PC-3 (cell line): ENCODE measurements around the gene ETV3L. TPM values are rescaled to one million over a fixed set of nuclear protein-coding genes. Genes with fewer than 3 reads are reported as not detected.

Experiments used
- ATAC-seq: fragments of 200-7000 bp; cut with Tn5 transposase; 2 replicates; pipeline ENCODE4 v1.9.1; 2020; ENCODE audit warnings: mild to moderate bottlenecking, moderate library complexity
- BruUV-seq: library from RNA; stranded (reverse); fragments of 400-500 nt; replicated peaks from 2 replicates; lab custom pipeline; 2021; lab: Mats Ljungman, UMichigan
- CTCF ChIA-PET: fragments of 300-600 bp; sonication (Branson Sonifier 250); formaldehyde crosslinking; loops from one replicate; lab custom pipeline; 2022; ENCODE audit warnings: antibody characterized with exemption; lab: Charles Lee
- POLR2A ChIA-PET: fragments of 300-600 bp; sonication (Branson Sonifier 250); formaldehyde crosslinking; loops from one replicate; lab custom pipeline; 2022; ENCODE audit warnings: antibody characterized with exemption; ENCODE audit not compliant: unreplicated experiment; lab: Charles Lee
- DNase-seq: peaks from one replicate; pipeline ENCODE4 v3.0.0-alpha.2; 2015
- H2AFZ ChIP-seq: fragments of 300-600 bp; sonication (generic); 2 replicates; pipeline ENCODE4 v1.6.0; 2016; ENCODE audit warnings: antibody characterized with exemption, low read length
- H3F3A ChIP-seq: fragments of 300-600 bp; sonication (generic); one replicate; pipeline ENCODE4 v1.6.0; 2017; ENCODE audit warnings: antibody characterized with exemption, low read length, control low read depth, mild to moderate bottlenecking; ENCODE audit not compliant: unreplicated experiment
- H3K27ac ChIP-seq: fragments of 300-600 bp; sonication (generic); 2 replicates; pipeline ENCODE4 v1.5.1; 2016; ENCODE audit warnings: mild to moderate bottlenecking, low read length
- H3K27me3 ChIP-seq: fragments of 300-600 bp; sonication (generic); 2 replicates; pipeline ENCODE4 v1.6.1; 2016; ENCODE audit warnings: low read length, mixed read lengths
- H3K36me3 ChIP-seq: fragments of 300-600 bp; sonication (generic); 2 replicates; pipeline ENCODE4 v1.6.1; 2016; ENCODE audit warnings: low read depth, mixed run types, low read length, mixed read lengths
- H3K4me1 ChIP-seq: fragments of 300-600 bp; sonication (generic); 2 replicates; pipeline ENCODE4 v1.5.1; 2016; ENCODE audit warnings: low read length; ENCODE audit not compliant: insufficient read depth
- H3K4me2 ChIP-seq: fragments of 300-600 bp; sonication (generic); 2 replicates; pipeline ENCODE4 v1.6.0; 2016; ENCODE audit warnings: low read length
- H3K4me3 ChIP-seq: fragments of 300-600 bp; sonication (generic); 2 replicates; pipeline ENCODE4 v1.5.1; 2016; ENCODE audit warnings: mild to moderate bottlenecking, low read length, mixed read lengths
- H3K79me2 ChIP-seq: fragments of 300-600 bp; sonication (generic); 2 replicates; pipeline ENCODE4 v1.6.1; 2017; ENCODE audit warnings: low read length, mixed read lengths
- H3K9ac ChIP-seq: fragments of 300-600 bp; sonication (generic); 2 replicates; pipeline ENCODE4 v1.6.0; 2016; ENCODE audit warnings: mild to moderate bottlenecking, low read length
- H3K9me2 ChIP-seq: fragments of 300-600 bp; sonication (generic); replicated peaks from 2 replicates; pipeline ENCODE4 v1.6.1; 2016; ENCODE audit warnings: mixed run types, low read length, mixed read lengths
- H3K9me3 ChIP-seq: fragments of 300-600 bp; sonication (generic); 2 replicates; pipeline ENCODE4 v1.6.1; 2016; ENCODE audit warnings: low read length, mixed read lengths
- H4K20me1 ChIP-seq: fragments of 300-600 bp; sonication (generic); 2 replicates; pipeline ENCODE4 v1.6.1; 2016; ENCODE audit warnings: low read length, mixed read lengths
- CTCF ChIP-seq: fragments of 300-600 bp; sonication (generic); conservative IDR thresholded peaks from 2 replicates; pipeline ENCODE4 v1.5.1; 2017; ENCODE audit warnings: antibody characterized with exemption, low read depth, mild to moderate bottlenecking, low read length
- EZH2 ChIP-seq: fragments of 300-600 bp; sonication (generic); IDR thresholded peaks from one replicate; pipeline ENCODE4 v1.6.1; 2017; ENCODE audit warnings: antibody characterized with exemption, mild to moderate bottlenecking, low read length; ENCODE audit not compliant: unreplicated experiment
- EZH2phosphoT487 ChIP-seq: fragments of 300-600 bp; sonication (generic); IDR thresholded peaks from 2 replicates; pipeline ENCODE4 v1.6.1; 2018; ENCODE audit warnings: mild to moderate bottlenecking, antibody characterized with exemption, low read length, borderline replicate concordance
- intact Hi-C: fragments of 100-400 bp; cut with micrococcal nuclease; formaldehyde crosslinking; loops from 2 replicates; pipeline ENCODE4 v1.9.0; 2023
- total RNA-seq: library from RNA; depleted of rRNA; stranded (reverse); fragments of >200 nt; gene quantifications from 2 replicates; pipeline ENCODE4 v1.2.3, GENCODE V29; 2014

The ETV3L gene
- total RNA-seq, 1 experiment from 2014 or later, result not detected

- CTCF ChIA-PET, result interaction anchor here (0.6 kb wide), 2 partner anchors 22 to 35 kb away, joined by 4 read pairs; no protein-coding TSS in a partner anchor
- POLR2A ChIA-PET, result no interaction called here
- intact Hi-C loops, result no loop called here
Observed at GRCh38 chr1:157110003-157110402, 10.4 kb upstream of the ETV3L start.

GRCh38 chr1:157108448-157108847 lies 8.8 kb upstream of the ETV3L start:
- Histone ChIP-seq H3K79me2 (no peaks in the 10 kb centered on the region), H4K20me1 (no peaks in the 10 kb centered on the region), H3F3A (no peaks in the 10 kb centered on the region), H3K36me3 (no peaks in the 10 kb centered on the region), H3K9ac (no peak overlapping the region), H3K27ac (no peak overlapping the region), H3K27me3 (peaks cover 25% of the 10 kb centered on the region), H3K4me1 (peaks cover 22% of the 10 kb centered on the region), H3K4me3 (no peak overlapping the region), H2AFZ (no peak overlapping the region), H3K4me2 (no peak overlapping the region), H3K9me2 (no peaks in the 10 kb centered on the region), H3K9me3 (no peaks in the 10 kb centered on the region)
- no TSS peak for BruUV-seq
- intact Hi-C loops, result no loop called here
- DNase-seq (no peak), ATAC-seq (no peak)
- TF ChIP-seq EZH2phosphoT487, result no peak
- no peak for TF ChIP-seq CTCF
- no peak for TF ChIP-seq EZH2
- CTCF ChIA-PET, result no interaction called here
- POLR2A ChIA-PET, result no interaction called here

More at GRCh38 chr1:157110003-157110402, 10.4 kb upstream of the ETV3L start:
- Histone ChIP-seq H3K9me3 (no peaks in the 10 kb centered on the region), H3K4me2 (no peak overlapping the region), H3K79me2 (no peaks in the 10 kb centered on the region), H2AFZ (no peak overlapping the region), H3F3A (no peaks in the 10 kb centered on the region), H3K9ac (no peak overlapping the region), H3K27me3 (peaks cover 32% of the 10 kb centered on the region), H3K36me3 (no peaks in the 10 kb centered on the region), H4K20me1 (no peaks in the 10 kb centered on the region), H3K9me2 (no peaks in the 10 kb centered on the region), H3K27ac (no peak overlapping the region), H3K4me3 (no peak overlapping the region), H3K4me1 (peaks cover 13% of the 10 kb centered on the region)
- DNase-seq (no peak), ATAC-seq (no peak)
- no TSS peak for BruUV-seq
- TF ChIP-seq EZH2phosphoT487 (no peak), EZH2 (no peak), CTCF (no peak)

- no peaks in the 10 kb centered on the region for H3K9me2 ChIP-seq
- no peaks in the 10 kb centered on the region for H3K9me3 ChIP-seq
- no peak overlapping the region for H3K4me2 ChIP-seq
- ChIA-PET POLR2A (no interaction called here), CTCF (no interaction called here)
- TF ChIP-seq CTCF (no peak), EZH2 (no peak), EZH2phosphoT487 (no peak)
- H3K79me2 ChIP-seq, result no peaks in the 10 kb centered on the region
- no peaks in the 10 kb centered on the region for H3K36me3 ChIP-seq
- intact Hi-C loops, result no loop called here
- BruUV-seq, result no TSS peak
- H3K4me1 ChIP-seq, result peaks cover 22% of the 10 kb centered on the region
- H3F3A ChIP-seq, result no peaks in the 10 kb centered on the region
- DNase-seq (no peak), ATAC-seq (no peak)
- no peak overlapping the region for H3K27ac ChIP-seq
- H3K27me3 ChIP-seq, result peaks cover 18% of the 10 kb centered on the region; the same call in 1 of the 2 replicates
- H4K20me1 ChIP-seq, result no peaks in the 10 kb centered on the region
- no peak overlapping the region for H2AFZ ChIP-seq
- no peak overlapping the region for H3K9ac ChIP-seq
- H3K4me3 ChIP-seq, result no peak overlapping the region
Observed at GRCh38 chr1:157107702-157108101, 8.1 kb upstream of the ETV3L start.
